H4 (cell line): ENCODE results near the gene MESD. TPM values are rescaled to one million over a fixed set of nuclear protein-coding genes. Genes with fewer than 3 reads are reported as not detected.

Experiments
- DNase-seq: peaks from one replicate; pipeline ENCODE4 v3.0.0-alpha.2; 2015; ENCODE audit warnings: low spot score
- total RNA-seq: library from RNA; depleted of rRNA; stranded (reverse); fragments of >200 nt; shearing (Covaris generic); gene quantifications from 2 replicates; pipeline ENCODE4 v1.2.3, GENCODE V29; 2014

MESD gene
- total RNA-seq, 1 experiment from 2014 or later, result 28.9 TPM

- DNase-seq, result no peak
These were observed 51.9 kb downstream of the MESD start for GRCh38 chr15:80937718-80938117.

- no peak for DNase-seq
These were observed 53.1 kb downstream of the MESD start for GRCh38 chr15:80936288-80937078.

GRCh38 chr15:80934761-80935221, 54.8 kb downstream of the MESD start:
- peak; percentile 35 for DNase-seq

- no peak for DNase-seq
These were observed 56.6 kb downstream of the MESD start for GRCh38 chr15:80932989-80933388.

GRCh38 chr15:80932513-80932815, 57.2 kb downstream of the MESD start:
- no peak for DNase-seq

- DNase-seq, result no peak
These were observed 57.7 kb downstream of the MESD start for GRCh38 chr15:80931721-80932512.

GRCh38 chr15:80931191-80931590, 58.4 kb downstream of the MESD start:
- DNase-seq, result no peak

GRCh38 chr15:80929689-80930088, 59.9 kb downstream of the MESD start:
- DNase-seq, result no peak

GRCh38 chr15:80929225-80929624, 60.4 kb downstream of the MESD start:
- DNase-seq, result no peak

- DNase-seq, result no peak
These were observed 63.5 kb downstream of the MESD start for GRCh38 chr15:80926126-80926525.

- DNase-seq, result no peak
These were observed 64.0 kb downstream of the MESD start for GRCh38 chr15:80925597-80926059.

- no peak for DNase-seq
These were observed 65.3 kb downstream of the MESD start for GRCh38 chr15:80924278-80924677.

GRCh38 chr15:80923668-80924067, 66.0 kb downstream of the MESD start:
- DNase-seq, result no peak

- no peak for DNase-seq
These were observed 67.7 kb downstream of the MESD start for GRCh38 chr15:80921736-80922410.

GRCh38 chr15:80920271-80920699, 69.3 kb downstream of the MESD start:
- no peak for DNase-seq

- no peak for DNase-seq
These were observed 71.3 kb downstream of the MESD start for GRCh38 chr15:80918196-80918783.

- no peak for DNase-seq
These were observed 73.6 kb downstream of the MESD start for GRCh38 chr15:80916056-80916455.

GRCh38 chr15:80915472-80915871, 74.1 kb downstream of the MESD start:
- no peak for DNase-seq

GRCh38 chr15:80913541-80913940, 76.1 kb downstream of the MESD start:
- no peak for DNase-seq

- DNase-seq, result no peak
These were observed 76.9 kb downstream of the MESD start for GRCh38 chr15:80912673-80913072.

- no peak for DNase-seq
These were observed 77.8 kb downstream of the MESD start for GRCh38 chr15:80911821-80912220.

- DNase-seq, result peak; percentile 65
These were observed 83.4 kb downstream of the MESD start for GRCh38 chr15:80906159-80906766.
